ENCODE measurements around the gene MCUR1. TPM values are rescaled to one million over a fixed set of nuclear protein-coding genes. Genes with fewer than 3 reads are reported as not detected.
"Not testable (repeated sequence)": the region's sequence is repeated elsewhere in the genome, so short reads cannot be mapped to it uniquely, and the experiment has no call there.

MCUR1 gene
- polyA plus RNA-seq, 5 donors, result 31.7 to 41.7 (median 32.5) TPM

- DNase-seq, result not testable (repeated sequence)
Observed at GRCh38 chr6:13780162-13780561, 34.2 kb downstream of the MCUR1 start.

GRCh38 chr6:13778028-13778427, 36.3 kb downstream of the MCUR1 start:
- DNase-seq, result no peak

- no peak for DNase-seq
Observed at GRCh38 chr6:13776602-13777001, 37.8 kb downstream of the MCUR1 start.

- not testable (repeated sequence) for DNase-seq
Observed at GRCh38 chr6:13775466-13775865, 38.9 kb downstream of the MCUR1 start.

GRCh38 chr6:13772358-13773030, 41.9 kb downstream of the MCUR1 start:
- DNase-seq, result not testable (repeated sequence)

GRCh38 chr6:13769655-13770053, 44.7 kb downstream of the MCUR1 start:
- no peak for DNase-seq

- DNase-seq, result no peak
Observed at GRCh38 chr6:13769034-13769654, 45.2 kb downstream of the MCUR1 start.

GRCh38 chr6:13767121-13767808, 47.1 kb downstream of the MCUR1 start:
- DNase-seq, result peak; percentile 21 to 46

GRCh38 chr6:13766201-13766634, 48.1 kb downstream of the MCUR1 start:
- no peak for DNase-seq

- no peak for DNase-seq
Observed at GRCh38 chr6:13765570-13765969, 48.8 kb downstream of the MCUR1 start.

GRCh38 chr6:13764996-13765395, 49.4 kb downstream of the MCUR1 start:
- no peak for DNase-seq

GRCh38 chr6:13763740-13764381, 50.5 kb downstream of the MCUR1 start:
- no peak for DNase-seq

GRCh38 chr6:13762611-13763441, 51.5 kb downstream of the MCUR1 start:
- peak; percentile 17 to 21 for DNase-seq

- DNase-seq, result peak in 1 of 2 donors; percentile 18
Observed at GRCh38 chr6:13761361-13762036, 52.9 kb downstream of the MCUR1 start.

GRCh38 chr6:13760307-13761304, 53.8 kb downstream of the MCUR1 start:
- DNase-seq, result peak in 1 of 2 donors; percentile 22

- DNase-seq, result no peak
Observed at GRCh38 chr6:13759025-13759424, 55.3 kb downstream of the MCUR1 start.

- no peak for DNase-seq
Observed at GRCh38 chr6:13754644-13755043, 59.7 kb downstream of the MCUR1 start.

GRCh38 chr6:13743736-13744127, 70.6 kb downstream of the MCUR1 start:
- no peak for DNase-seq

GRCh38 chr6:13742961-13743735, 71.2 kb downstream of the MCUR1 start:
- DNase-seq, result no peak
